GM18499 (cell line): ENCODE results near the gene RERE.
"Not testable (repeated sequence)": the region's sequence is repeated elsewhere in the genome, so short reads cannot be mapped to it uniquely, and the experiment has no call there.

Experiments
- ATAC-seq: cut with Tn5 transposase; IDR thresholded peaks from one replicate; pipeline ENCODE4 v1.9.1; 2021; ENCODE audit warnings: moderate number of reproducible peaks; ENCODE audit not compliant: insufficient read depth, unreplicated experiment

Gene RERE

DNA sequence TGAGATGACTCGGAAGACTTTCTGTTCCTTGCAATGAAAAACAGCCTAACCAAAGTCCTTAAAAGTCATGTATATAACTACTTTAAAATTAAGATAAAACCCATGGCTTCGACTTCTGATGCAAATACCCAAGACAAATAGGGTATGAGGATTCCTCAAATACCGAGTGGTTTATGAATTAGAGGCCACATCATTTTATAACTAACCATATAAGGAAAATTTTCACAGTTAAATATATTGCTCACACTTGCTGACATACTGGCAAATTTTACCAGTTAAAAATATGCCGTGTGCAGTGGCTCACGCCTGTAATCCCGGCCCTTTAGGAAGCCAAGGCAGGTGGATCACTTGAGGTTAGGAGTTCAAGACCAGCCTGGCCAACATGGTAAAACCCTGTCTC is 5.4 kb downstream of the RERE start:
- no peak for ATAC-seq

DNA sequence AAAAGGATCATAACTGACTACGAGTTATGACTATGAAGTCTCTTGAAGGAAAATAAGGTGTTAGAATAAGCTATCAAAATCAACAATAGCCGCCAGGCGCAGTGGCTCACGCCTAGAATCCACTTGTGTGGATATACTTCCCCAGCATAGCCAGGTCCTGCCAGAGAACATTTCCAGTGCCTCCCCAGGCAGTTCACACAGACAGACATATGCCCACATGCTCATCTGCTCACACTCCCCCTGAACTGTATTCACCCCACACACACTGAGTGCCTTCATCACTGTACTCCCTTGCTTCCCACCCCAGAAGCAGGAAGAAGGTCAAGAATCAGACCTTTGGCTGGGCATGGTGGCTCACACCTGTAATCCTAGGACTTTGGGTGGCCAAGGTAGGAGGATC is 6.5 kb downstream of the RERE start:
- no peak for ATAC-seq

DNA sequence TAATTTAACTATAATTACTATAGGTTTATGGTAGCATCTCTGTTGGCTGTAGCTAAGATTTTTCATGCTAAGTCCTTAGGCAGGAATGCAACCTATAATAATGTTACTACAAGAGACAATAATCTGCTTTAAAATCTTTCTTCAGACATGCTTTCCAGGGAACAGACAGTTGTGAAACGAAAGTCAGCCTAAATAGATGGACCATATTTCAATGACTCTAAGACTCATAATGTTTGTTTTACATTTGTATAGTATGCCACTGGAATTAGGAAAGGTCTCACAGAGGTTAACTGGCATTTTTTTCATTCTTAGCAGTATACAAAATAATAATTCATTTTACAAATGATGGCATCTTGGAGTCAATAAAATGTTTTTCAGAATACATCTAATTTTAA is 8.1 kb downstream of the RERE start:
- no peak for ATAC-seq

DNA sequence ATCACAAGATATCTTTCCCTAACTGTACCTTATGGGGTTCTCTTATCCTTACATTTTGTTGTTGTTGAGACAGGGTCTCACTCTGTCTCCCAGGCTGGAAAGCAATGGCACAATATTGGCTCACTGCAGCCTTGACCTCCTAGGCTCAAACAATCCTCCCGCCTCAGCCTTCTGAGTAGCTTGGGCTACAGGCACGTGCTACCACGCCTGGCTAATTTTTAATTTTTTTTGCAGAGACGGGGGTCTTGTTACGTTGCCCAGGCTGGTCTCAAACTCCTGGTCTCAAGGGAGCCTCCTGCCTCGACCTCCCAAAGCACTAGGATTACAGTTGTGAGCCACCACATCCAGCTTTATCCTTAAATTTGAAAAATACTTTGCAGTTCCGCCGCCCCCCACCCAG is 10.4 kb downstream of the RERE start:
- ATAC-seq: no peak

DNA sequence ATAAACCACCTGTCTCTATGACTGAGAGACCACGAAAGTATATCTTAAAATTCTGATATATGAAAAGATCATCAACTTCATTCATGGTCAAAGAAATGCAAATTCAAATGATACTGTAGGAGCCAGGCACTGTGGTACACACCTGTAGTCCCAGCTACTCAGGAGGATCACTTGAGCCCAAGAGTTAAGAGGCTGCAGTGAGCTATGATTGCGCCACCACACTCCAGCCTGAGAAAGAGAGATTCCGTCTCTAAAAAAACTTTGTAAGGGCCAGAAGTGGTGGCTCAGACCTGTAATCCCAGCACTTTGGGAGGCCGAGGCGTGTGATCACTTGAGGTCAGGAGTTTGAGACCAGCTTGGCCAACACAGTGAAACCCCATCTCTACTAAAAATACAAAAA is 17.0 kb downstream of the RERE start:
- ATAC-seq: no peak

DNA sequence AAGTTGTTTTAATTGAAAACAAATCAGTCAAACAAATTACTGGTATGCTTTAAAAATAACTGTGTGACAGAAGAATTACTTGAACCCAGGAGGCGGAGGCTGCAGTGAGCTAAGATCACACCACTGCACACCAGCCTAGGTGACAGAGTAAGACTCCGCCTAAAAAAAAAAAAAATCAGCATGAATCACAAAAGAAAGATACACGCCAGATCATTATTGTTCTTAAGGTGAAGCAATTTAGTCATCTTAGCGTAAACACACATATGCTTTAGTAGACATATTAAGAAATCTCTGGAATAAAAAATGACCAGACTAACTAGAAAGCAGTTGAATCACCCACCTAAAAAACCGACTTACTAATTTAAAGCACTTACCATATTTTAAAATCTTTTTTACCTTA is 20.2 kb downstream of the RERE start:
- no peak for ATAC-seq

DNA sequence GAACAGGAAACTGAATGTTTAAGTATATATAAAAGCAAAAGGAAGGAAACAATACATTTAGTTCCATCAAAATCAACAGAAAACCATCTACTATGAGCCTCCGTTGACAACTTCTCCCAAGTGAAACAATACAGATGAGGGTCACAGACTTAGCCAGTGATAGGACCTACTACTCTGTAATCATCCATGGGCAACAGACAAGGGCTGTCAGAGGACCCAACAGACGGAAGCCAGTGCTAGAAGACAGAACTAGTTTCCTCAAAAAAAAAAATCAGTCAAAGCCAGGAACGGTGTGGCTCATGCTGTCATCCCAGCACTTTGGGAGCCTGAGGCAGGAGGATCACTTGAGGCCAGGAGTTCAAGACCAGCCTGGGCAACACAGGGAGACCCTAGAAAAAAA is 20.6 kb downstream of the RERE start:
- ATAC-seq: no peak

DNA sequence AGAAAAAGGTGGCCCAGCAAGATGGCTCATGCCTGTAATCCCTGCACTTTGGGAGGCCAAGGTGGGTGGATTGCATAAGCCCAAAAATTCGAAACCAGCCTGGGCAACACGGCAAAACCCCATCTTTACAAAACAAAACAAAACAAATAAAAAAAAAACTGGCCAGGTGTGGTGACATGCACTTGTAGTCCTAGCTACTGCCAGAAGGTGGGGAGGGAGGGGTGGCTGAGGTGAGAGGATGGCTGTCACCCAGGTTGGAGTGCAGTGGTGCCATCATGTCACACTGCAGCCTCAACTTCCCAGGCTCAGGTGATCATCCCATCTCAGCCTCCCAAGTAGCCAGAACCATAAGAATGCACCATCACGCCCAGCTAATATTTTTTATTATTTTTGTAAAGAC is 22.8 kb downstream of the RERE start:
- ATAC-seq: no peak

DNA sequence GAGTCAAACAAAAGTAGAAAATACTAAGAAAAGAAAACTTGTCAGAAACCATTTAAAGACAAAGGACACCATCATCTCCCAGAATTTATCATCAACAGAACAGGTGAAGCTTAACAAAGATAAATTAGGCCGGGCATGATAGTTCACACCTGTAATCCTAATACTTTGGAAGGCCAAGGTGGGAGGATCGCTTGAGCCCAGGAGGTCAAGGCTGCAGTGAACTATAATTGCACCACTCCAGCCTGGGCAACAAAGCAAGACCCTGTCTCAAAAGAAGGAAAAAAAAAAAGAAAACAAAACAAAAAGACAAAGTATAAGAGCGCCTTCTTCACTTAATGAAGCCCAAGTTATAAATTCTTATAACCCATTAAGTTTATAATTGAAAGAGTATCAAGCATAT is 25.6 kb downstream of the RERE start:
- no peak for ATAC-seq

DNA sequence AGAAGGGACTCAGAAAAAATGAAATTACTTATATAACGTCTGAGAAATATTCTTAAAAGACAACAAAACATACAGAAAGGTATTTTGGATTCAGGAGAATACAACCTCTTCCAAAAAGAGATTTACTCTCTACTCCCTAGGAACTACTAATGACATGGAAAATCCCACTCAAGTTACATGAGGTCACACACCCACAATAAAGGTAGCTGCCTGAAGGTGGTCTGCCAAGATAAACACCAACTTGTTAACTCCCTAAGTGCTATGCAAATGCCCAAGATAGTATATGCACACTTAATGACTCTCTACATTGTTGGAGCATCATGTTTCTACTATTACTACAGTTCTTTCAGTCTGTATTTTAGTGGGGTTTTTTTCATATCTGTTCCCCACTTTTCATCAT is 26.5 kb downstream of the RERE start:
- ATAC-seq: no peak

DNA sequence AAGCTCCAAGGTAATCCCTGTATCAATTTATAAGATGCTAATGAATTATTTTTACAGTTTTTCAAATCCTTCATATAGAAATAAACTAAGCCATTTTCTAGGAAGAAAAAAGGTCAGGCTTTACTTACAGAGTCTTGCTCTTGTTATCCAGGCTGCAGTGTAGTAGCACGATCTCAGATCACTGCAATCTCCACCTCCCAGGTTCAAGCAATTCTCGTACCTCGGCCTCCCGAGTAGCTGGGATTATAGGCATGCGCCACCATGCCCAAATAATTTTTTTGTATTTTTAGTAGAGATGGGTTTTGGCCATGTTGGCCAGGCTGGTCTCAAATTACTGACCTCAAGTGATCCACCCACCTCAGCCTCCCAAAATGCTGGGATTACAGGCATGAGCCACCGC is 27.0 kb downstream of the RERE start:
- ATAC-seq: no peak

DNA sequence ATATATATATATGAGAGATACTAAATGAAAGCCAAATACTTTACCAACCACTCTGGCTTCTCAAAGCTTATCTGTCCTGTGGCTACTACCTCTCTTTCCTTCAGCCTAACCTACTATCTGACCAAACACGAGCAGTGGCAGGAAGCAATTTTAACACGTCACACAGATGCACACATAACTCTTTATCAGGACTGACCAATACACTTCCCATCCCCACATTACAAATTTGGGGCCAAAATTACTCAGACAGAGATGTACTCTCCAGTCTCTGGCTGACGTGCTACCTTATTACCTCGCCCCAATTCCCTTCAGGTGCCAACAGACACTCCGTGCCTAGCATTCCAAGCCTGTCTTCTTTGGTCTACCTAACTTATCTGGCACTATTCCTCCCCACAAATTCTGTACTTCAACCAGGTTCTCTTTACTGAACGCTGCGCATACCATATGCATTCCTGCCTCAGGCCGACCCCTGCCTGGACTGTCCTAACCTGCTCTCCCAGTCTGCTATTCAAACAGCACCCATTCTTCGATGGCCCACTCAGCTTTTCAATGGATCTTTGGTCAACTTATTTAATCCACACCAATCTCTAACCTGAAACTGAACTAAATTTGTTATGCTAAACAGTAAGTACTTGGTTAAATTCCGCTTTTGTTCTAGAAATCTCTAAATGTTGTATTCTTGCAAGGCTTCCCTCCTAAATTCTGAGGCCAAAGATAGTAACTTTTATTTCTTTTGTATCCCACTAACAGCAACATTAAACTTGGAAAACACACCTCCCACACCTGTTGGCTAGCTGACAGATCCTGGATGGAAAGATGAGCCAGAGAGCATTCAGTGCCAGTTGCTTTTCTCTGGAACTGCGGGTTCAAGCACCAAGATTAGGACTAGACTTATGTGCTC is 27.9 kb downstream of the RERE start:
- no peak for ATAC-seq

DNA sequence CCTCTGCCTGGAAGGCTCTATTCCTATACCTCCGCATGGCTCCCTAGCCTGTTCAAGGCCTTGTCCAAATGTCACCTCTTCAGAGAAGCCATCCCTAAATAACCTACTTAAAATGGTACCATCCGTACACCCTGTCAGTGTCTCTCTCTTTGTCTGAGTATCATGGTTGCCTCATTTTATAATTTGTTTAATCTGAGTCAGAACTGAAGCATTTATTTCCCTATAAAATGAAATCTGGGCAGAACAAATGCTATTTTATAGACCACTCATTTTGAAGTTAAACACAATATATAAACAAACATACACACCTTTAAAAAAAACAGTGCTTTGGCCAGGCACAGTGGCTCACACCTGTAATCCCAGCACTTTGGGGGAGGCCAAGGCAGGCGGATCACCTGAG is 30.2 kb downstream of the RERE start:
- ATAC-seq: no peak

DNA sequence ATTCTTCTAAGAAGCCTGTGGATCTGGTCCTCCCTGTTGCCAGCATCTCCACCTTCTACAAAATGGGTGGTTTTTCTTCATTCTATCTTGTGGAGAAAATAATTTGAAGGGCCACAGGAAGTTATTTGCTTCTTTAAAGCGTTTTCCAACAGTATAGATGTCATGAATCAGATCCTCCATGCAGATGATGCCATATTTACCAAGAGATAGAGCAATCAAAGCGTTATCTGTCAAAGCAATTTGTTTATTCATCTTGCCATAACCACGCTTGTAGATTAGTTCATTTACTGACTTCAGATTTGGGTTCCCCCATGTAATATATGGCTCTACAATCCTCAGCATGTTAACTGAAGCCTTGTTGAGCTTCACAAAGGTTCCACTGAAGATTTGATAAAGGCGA is 31.2 kb downstream of the RERE start:
- not testable (repeated sequence) for ATAC-seq

DNA sequence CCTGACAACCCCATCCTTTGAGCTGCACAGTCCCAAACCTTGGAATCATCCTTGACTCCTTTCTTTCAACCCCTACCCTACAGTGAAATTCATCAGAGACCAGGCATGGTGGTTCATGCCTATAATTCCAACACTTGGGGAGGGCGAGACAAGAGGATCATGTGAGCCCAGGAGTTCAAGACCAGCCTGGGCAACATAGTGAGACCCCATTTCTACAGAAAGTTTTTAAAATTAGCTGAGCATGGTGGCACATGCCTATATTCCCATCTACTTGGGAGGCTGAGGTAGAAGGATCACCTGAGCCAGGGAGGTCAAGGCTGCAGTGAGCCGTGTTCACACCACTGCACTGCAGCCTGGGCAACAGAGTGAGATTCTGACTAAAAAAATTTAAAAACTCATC is 34.5 kb downstream of the RERE start:
- no peak for ATAC-seq

DNA sequence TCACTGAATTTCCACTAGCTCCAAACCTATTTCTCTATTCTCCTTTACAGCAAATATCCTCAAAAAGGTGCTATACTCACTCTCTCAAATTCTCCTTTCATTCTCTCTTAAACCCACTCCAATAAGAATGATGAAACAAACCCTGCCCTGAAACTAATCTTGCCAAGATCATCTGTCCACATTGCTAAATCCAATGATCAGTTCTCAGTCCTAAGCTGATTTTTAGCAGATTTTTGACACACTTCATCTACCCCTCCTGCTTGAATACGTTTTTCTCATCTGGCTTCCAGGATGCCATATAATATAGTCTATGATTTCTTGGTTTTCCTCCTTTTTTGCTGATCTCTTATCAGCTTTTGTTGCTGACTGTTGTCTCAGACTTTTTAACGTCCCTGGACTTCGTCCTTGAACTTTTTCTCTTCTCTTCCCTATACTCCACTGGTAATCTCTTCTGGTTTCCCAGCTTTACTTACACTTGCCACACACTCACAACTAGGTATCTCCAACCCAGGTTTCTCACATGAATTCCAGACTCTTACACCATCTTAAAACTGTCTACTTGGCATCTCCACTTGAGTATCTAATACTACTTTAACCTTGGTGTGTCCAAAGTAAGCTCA is 35.3 kb downstream of the RERE start:
- no peak for ATAC-seq

DNA sequence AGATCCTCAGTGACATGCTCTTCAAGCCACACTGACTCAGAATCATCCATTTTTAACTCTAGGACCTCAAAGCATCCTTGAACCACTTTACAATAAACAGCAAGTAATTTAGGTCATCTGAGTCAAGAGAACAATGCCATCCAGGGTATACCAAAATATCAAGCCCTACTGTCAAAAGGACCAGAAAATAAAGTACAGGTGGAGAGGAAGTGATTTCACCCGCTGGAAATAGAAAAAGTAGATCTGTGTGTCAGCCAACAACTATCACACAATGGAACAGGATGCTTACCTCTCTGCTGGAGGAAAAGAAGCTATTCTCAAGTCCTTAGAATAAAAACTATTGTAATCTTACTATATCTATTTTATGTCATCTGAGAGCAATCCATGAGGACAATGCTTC is 37.0 kb downstream of the RERE start:
- ATAC-seq: no peak

DNA sequence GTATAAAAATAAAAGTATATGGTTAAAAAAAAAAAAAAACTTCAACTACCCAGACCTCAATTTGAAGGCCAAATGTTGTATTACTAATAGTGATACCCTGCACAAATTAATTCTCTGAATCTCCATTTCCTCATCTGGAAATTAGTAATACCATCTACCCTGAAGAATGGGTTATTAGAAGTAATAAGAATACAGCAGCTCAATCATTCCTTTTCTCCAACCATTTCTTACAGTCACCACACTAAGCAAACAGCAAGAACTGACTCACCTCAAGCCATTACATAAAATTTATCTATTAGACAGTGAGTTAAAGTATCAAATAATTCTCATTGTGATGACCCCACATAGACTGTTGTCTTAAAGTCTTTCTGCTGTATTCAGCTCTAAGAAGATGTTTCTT is 39.6 kb downstream of the RERE start:
- no peak for ATAC-seq

DNA sequence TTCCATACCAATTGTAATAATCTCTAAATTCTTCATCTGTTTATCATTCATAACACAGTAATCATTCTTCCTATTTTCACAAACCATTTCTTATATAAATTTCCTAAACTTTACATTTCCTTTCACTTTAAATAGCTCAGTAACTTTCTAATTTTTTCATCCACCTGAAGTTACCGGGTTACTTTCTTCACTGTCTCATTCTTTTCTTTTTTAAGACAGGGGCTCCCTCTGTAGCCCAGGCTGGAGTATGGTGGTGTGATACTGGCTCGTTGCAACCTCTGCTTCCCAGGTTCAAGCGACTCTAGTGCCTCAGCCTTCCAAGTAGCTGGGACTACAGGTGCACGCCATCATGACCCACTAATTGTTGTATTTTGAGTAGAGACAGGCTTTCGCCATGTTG is 41.3 kb downstream of the RERE start:
- ATAC-seq: no peak

DNA sequence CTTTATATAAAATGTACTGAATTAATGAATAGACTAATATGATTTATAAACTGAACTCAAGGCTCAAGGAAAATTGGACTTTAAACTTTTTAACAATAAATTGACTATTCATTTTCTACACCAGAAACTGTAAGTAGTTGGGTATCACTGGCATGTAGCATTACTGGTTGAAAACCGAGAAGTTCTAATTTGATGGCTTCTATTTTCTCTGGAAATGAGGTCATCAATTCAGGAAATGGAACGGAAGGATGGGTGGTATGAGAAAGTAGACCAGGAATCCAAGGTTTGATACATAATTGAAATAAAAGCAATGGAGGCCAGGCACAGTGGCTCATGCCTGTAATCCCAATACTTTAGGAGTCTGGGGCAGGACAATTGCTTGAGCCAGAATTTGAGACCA is 50.4 kb downstream of the RERE start:
- ATAC-seq: no peak

DNA sequence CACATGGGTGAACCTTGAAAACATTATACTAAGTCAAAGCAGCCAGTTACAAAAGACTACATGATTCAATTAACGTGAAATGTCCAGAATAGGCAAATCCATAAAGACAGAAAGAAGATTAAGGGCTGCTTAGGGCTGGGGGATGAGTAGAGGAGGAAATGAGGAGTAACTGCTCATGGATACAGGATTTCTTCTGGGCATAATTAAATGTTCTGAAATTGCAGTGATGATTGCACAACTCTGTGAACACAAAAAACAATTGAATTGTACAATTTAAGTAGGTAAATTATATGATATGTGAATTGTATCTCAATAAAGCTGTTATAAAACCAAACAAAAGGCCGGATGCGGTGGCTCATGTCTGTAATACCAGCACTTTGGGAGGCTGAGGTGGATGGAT is 52.2 kb downstream of the RERE start:
- ATAC-seq: no peak

DNA sequence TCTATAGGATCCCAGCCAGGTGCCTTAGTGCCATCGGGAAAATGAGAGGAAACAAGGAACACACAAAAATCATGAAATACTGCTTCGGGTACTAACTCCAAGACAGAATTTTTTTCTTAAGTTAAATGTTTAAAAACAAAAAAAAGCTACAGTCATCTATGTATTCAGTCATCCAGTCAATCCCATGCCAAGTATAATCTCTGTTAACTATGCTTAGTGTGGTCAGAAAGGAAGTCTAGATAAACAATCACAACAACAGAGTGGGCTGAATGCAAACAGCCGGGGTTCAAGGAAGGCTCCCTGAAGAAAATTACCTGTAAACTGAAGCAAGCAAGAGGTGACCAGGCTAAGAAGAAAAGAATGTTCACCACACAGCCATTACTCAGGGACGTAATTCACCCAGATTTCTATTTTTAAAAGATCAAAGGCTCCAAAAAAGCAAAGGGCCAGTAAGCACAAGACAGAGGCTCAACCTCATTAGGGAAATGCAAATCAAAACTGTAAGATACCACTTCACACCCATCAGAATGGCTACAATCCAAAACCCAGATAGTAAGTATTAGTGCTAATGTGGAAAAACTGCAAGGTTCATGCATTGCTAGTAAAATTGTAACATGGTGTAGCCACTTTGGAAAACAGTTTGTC is 53.0 kb downstream of the RERE start:
- ATAC-seq: no peak
